ENCODE data around the gene TARS2.

The TARS2 gene

DNA sequence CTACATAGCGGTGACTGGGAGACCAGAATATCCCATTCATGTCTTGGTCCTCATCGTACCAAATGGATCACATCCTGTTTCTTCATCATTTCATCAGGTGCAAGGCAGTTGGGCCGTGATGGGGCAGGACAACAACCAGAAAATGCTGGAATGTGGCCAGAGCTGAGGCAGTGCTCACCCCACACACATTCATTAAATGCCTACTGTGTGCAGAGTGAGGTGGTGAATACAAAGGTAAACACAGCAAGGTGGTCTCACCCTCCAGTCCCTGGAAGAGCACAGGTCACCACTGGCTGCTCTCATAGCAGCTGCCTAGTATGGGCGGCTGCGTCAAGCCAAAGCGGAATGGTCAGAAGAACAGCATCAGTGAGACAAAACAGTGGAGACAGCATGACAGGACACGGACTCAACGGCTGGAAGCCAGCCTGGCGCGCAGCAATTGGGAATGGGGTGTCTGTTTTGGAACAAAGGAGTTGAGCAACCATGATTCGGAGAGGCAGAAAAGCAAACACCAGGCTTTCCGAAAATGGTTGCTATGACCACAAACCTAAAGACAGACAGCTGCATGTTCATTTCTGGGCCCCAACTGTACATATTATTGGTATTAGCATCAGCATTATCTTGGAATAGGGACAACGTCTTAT, 56.4 kb downstream of the TARS2 start:
- FAIRE-seq: no peak

DNA sequence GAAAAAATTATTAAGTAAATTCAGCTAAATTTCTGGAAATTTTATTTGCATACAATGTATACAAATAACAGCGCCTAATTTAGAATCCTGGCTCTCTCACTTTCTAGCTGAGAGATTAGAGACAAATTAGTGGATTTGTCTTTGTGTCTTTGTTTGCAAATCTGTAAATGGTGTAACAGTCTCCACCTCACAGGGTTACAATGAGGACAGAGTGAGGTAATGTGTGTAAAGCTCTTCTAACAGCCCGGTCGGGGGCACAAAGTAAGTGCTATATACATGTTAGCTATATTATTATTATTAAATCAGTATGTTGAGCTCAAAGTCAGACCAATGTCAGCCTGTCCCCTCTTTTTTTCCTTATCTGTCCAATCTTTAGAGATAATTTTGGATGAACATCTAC, 57.0 kb downstream of the TARS2 start:
- no peak for FAIRE-seq

DNA sequence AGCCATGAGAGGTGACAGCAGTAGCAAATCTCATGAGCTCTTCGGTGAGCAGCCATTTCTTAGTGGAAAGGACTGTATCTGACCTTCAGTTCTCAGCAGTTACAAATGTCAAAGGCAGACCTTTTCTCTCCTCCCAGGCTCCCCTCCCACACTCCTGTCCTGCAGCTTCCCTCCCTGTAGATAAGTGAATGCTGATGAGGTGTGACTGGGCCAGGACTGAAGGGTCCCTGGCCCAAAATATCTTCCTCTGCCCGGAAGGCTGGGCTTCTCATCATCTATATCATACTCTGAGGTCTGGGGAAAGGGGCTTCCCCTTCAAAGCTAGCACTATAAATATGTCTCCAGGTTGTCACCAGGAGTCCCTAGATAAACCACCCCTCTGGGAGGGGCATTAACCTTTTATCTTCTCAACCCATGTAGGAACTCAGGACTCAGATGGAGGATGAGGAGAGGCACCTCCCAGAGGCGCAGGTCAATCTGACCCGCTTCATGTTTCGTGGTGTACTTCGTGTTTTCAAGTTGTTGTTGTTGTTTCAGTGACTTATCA, 58.3 kb downstream of the TARS2 start:
- no peak for FAIRE-seq

DNA sequence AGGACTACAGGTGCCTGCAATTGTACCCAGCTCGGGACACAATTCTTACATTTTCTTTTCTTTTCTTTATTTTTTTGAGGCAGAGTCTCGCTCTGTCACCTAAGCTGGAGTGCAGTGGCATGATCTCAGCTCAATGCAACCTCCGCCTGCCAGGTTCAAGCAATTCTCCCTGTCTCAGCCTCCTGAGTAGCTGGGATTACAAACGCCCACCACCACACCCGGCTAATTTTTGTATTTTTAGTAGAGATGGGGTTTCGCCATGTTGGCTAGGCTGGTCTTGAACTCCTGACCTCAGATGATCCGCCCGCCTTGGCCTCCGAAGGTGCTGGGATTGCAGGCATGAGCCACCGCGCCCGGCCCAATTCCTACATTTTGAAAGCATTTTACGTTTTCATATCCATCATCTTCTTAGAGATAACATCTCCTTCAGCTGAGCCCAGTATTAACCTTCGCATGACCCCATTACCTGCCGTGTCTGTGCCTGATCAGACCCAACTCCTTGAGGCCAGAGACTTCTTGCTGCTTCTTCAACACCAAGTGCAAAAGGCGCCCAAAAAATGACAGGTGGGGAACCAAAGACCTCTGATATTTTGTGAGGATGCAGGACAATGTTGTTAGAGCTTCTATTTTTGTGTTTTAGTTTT, 59.2 kb downstream of the TARS2 start:
- FAIRE-seq: no peak

DNA sequence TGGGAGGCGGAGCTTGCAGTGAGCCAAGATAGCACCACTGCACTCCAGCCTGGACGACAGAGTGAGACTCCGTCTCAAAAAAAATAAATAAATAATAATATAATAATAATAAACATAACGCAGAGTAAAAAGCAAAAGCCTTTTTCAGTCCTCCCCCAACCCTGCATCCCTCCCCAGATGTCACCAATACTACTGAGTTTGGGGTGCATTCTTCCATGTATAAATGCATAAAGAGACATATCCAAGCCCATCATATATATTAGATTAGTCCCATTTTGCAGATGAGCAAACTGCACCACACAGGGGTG, 61.1 kb downstream of the TARS2 start:
- FAIRE-seq: no peak

DNA sequence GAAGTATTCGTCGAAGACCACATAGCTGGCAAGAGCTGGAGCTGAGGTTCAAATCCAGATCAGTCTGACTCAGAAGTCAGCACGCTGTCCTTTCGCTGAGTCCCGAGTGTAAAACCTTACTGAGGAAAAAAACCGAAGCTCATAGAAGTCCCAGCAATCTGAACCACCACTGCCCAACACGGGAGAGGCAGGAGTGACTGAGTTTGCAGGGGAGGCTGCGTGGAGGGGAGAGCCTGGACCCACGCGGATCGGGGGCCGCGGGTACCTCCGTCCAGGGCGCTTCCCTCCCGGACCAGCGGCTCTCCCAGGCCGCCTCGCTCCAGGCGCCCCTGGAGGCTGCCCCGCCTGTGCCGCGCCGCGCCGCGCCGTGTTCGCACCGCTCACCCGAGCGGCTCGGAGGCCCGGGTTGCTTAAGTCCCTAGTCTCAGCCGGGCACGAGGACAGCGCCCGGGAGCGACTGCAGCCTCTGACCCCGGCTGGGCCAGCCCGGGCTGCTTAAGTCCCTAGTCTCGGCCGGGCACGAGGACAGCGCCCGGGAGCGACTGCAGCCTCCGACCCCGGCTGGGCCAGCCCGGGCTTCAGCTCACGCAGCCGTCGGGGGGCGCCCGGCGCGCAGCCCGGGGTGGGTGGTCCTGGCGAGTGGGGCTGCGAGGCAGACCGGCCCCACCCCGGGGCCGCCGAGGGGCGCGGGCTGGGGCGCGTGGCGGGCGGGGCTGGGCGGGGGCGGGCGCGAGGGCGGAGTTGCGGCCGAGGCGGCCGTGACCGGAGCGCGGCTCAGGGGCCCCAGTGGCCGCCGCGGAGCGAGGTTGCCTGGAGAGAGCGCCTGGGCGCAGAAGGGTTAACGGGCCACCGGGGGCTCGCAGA, 61.6 kb downstream of the TARS2 start, which contains the start of gene ADAMTSL4:
Gene ADAMTSL4 (plus strand): TSS at position 777 of the 864 bp plus-strand sequence. CDS start 2,881 bp downstream, outside the sequence.
- FAIRE-seq: no peak

DNA sequence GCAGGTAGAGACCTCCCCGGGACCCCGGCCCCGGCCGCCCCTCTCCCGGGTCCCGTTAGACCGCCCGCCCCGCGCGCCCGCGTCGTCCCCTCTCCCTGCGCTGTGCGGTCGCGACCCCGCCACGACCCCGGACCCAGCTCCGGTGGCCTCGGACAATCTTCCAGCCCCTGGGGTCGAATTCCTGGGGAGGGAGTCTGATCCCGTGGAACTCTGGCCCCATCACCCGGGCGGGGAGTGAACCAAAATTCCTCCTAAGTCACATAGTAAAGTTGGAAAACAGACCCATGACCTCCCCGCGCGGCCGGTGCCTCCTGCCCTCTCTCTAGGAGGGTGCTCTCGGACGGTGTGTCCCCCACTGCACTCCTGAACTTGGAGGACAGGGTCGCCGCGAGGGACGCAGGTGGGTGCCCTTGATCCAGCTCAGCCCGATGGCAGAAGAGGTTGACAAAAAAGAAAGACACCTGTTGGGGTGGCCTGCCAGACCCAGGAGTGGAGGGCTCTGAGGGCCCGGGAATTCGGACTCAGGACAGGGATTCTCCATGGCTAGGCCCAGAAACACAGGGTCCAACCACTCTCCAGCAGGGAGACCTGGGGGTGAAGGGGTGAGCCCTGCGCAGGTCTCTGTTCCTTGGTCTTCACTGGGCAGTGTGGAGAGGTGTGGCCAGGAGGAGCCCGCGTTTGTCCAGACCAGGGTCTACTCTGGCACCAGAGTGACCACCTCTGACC, 62.4 kb downstream of the TARS2 start:
- no peak for FAIRE-seq

DNA sequence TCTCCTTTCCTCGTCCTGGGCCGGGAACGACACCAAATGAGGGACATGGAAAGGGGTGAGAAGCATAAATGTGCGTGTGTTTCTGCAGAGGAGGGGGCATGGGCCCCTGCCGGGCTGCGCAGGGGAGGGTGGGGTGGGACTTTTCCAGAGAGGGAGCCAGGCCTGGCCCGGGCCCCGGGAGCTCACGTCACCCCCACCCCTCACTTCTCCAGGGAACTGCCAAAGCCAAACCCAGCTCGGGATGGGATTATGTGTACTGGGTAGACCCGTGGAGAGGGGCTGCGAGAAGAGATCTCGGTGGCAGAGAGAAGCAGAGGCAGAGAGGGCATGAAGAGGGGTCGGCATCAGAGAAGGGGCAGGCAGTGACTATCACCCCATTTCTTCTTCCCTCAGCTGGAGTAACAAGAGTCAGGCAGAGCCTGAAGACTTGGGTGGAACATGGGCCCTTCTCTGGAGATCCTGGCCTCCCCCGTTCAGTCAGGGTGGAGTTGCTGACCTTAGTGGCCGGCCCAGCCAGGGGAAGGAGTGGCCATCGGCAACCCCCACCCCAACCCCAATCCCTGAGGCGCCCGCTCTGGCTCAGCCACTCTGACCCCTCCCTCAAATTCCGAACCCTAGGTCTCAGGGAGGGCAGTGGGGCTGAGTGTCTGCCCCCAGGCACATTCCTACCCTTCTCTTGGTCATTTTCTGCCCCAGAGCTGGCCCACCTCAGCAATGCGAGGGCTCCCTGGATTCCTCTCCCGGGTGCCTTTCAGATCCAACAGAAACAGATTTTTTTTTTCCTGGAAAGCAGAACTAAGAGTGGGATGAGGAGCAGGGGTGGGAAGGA, 63.2 kb downstream of the TARS2 start:
- FAIRE-seq: no peak

DNA sequence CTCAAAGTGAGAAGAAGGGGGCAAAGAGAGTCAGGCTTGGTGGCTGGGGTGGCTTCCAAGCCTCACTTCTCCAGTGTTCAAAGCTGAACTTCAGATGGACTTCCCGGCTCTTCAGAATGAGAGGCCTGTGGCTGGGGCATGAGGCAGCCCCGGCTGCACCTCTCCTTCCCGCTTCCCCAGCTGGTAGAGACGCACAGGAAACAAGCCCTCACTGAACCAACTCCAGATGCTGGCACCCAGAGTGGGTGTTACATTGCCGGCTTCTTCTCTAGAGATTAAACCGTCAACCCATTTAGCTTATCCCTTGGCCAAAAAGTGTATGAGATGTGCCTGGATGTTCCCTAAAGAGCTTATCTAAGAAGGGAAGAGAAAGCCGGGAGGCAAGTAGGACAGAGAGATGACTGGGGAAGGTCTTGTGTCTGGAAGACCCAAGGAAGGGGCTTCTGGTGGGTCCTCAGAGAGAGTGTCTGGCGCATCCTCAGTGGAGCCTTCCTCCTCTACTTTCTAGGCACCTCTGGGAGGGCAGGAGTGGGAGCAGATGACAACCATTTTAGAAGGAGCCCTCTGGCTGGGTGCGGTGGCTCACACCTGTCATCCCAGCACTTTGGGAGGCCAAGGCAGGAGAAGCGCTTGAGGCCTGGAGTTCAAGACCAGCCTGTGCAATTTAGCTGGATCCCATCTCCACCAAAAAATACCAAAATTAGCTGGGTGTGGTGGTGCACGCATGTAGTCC, 64.0 kb downstream of the TARS2 start:
- FAIRE-seq: no peak

DNA sequence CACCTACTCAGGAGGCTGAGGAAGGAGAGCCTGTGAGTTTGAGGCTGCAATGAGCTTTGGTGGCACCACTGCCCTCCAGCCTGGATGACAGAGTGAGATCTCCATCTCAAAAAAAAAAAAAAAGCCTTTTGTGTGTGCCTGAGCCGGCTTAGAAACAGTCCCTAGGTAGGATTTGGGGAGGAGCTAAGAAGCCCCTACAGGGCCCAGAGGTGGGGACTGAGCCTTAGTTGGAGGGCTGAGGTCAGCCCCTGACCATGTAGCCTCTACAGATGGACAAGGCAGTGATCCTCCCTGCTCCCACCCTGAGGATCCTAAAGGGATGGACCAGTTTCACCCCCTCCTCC, 64.5 kb downstream of the TARS2 start:
- FAIRE-seq: no peak

DNA sequence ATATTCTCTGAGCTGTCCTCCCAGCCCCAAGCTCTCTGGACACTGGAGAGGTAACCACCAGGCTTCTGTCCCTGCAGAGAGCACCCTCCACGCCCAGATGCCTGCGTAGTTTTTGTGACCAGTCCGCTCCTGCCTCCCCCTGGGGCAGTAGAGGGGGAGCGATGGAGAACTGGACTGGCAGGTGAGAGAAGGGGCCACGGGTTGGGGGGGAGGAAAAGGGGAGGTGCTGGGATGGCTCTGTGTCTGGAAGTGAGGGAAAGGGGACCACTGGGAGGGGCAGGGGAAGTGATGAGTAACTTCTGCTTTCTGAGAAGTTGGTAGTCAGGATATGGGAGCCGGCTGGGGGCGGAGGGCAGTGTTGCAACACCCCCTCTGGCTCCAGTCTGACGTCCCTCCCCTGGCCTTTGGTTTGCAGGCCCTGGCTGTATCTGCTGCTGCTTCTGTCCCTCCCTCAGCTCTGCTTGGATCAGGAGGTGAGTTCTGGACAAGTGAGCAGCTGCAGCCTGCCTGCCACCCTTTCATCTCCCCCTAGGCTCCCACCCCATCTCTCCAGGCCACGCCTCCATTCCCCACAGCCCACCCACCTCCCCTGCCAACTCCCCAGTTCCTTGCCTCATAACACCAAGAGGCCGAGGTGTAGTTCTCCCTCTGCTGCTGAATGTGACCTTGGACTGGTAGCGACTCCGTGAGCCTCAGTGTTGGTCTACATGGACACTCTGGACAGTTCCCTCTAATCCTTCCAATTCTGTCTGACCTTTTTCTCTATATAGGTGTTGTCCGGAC, 65.1 kb downstream of the TARS2 start:
- no peak for FAIRE-seq

DNA sequence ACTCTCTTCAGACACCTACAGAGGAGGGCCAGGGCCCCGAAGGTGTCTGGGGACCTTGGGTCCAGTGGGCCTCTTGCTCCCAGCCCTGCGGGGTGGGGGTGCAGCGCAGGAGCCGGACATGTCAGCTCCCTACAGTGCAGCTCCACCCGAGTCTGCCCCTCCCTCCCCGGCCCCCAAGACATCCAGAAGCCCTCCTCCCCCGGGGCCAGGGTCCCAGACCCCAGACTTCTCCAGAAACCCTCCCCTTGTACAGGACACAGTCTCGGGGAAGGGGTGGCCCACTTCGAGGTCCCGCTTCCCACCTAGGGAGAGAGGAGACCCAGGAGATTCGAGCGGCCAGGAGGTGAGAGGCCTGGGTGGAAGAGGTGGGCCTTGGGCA, 65.7 kb downstream of the TARS2 start:
- FAIRE-seq: no peak

DNA sequence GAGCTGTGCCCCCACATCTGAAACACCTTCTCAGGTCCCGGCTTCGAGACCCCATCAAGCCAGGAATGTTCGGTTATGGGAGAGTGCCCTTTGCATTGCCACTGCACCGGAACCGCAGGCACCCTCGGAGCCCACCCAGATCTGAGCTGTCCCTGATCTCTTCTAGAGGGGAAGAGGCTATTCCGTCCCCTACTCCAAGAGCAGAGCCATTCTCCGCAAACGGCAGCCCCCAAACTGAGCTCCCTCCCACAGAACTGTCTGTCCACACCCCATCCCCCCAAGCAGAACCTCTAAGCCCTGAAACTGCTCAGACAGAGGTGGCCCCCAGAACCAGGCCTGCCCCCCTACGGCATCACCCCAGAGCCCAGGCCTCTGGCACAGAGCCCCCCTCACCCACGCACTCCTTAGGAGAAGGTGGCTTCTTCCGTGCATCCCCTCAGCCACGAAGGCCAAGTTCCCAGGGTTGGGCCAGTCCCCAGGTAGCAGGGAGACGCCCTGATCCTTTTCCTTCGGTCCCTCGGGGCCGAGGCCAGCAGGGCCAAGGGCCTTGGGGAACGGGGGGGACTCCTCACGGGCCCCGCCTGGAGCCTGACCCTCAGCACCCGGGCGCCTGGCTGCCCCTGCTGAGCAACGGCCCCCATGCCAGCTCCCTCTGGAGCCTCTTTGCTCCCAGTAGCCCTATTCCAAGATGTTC, 66.3 kb downstream of the TARS2 start:
- FAIRE-seq: no peak

DNA sequence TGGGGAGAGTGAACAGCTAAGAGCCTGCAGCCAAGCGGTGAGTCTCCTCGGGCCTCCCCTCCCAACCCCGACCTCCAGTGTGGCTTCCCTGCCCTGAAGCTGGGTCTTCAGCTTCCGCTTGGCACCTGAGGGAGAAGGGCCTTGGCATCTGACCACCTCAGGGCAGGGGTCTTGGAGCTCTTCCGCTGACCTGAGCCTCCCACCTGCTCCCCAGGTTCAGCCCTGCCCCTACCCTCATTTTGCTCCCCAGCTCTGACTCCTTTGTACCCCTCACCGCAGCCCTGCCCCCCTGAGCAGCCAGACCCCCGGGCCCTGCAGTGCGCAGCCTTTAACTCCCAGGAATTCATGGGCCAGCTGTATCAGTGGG, 66.8 kb downstream of the TARS2 start:
- FAIRE-seq: no peak

DNA sequence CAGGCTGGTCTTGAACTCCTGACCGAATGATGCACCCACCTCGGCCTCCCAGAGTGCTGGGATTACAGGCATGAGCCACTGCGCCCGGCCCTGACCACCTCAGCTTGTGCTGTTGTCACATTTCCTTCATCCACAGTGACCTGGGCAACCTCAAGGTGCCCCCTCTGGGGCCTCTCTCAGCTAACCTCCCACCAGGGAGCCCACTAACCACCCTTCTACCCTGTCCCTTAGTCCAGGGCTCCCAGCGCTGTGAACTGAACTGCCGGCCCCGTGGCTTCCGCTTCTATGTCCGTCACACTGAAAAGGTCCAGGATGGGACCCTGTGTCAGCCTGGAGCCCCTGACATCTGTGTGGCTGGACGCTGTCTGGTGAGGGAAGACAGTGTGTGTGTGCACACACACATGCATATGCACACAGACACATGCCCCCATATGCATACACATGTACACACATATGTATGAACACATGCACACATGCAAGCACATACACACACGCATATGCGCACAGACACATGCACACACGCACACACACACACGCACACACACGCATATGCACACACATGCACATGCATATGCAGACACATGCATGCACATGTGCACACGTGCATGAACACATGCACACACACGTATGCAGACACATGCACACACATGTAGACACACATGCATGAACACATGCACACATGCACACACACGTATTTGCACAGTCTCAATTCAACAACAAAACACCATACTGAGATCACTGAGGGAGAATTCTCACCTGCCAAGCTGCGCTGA, 68.2 kb downstream of the TARS2 start:
- no peak for FAIRE-seq

DNA sequence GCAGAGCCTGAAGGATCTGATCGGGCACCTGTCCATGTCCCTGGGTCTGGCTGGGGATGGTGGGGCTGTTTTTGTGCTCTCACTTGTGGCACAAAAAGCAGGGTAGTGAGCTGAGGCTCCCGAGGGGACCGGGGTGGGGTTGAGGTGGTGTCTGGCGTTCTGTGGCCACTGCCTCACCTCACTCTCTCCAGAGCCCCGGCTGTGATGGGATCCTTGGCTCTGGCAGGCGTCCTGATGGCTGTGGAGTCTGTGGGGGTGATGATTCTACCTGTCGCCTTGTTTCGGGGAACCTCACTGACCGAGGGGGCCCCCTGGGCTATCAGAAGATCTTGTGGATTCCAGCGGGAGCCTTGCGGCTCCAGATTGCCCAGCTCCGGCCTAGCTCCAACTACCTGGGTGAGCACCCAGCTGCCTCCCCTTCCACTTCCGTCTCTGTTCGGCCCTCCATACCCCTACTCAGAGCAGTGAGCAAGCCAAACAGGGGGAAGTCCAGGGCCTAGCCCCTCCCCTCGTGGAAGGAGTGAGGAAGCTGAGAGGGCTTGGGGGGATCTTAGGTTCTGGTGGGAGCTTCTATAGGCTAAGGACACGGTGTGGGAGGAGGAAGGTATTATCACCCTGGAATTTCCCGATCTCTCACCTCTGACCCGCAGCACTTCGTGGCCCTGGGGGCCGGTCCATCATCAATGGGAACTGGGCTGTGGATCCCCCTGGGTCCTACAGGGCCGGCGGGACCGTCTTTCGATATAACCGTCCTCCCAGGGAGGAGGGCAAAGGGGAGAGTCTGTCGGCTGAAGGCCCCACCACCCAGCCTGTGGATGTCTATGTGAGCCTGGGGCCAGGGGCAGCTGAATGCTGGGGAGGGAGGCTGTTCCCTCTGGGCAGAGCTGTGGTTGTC, 69.0 kb downstream of the TARS2 start:
- FAIRE-seq: no peak

DNA sequence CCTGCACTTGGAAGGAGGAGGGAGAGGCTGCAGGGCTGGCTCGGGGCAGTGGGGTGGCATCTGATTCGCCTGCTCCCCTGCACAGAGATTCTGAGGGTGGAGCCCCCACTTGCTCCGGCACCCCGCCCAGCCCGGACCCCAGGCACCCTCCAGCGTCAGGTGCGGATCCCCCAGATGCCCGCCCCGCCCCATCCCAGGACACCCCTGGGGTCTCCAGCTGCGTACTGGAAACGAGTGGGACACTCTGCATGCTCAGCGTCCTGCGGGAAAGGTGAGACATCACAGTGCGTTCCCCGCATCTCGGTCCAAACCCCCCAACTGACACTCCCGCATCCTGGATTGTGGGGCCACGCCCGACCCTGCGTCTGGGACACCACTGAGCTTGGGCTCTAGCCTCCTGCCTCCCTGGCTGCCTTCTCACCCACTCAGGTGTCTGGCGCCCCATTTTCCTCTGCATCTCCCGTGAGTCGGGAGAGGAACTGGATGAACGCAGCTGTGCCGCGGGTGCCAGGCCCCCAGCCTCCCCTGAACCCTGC, 69.9 kb downstream of the TARS2 start:
- FAIRE-seq: no peak

Data from islet of Langerhans (tissue), 1 donor.